Medulla oblongata (tissue), 1 donor: ENCODE measurements around the gene FSTL4.

Experiments
- DNase-seq: peaks from one replicate; pipeline ENCODE4 v3.0.0-alpha.2; 2015; ENCODE audit errors: extremely low spot score

Gene FSTL4

GRCh38 chr5:133387621-133388020 lies 224.7 kb downstream of the FSTL4 start:
- DNase-seq = no peak

GRCh38 chr5:133387091-133387490 lies 225.2 kb downstream of the FSTL4 start:
- no peak for DNase-seq

GRCh38 chr5:133386662-133387061 lies 225.7 kb downstream of the FSTL4 start:
- no peak for DNase-seq

GRCh38 chr5:133385346-133385745 lies 227.0 kb downstream of the FSTL4 start:
- DNase-seq = no peak

GRCh38 chr5:133384903-133385302 lies 227.4 kb downstream of the FSTL4 start:
- no peak for DNase-seq

GRCh38 chr5:133384120-133384855 lies 228.1 kb downstream of the FSTL4 start:
- DNase-seq = no peak

- no peak for DNase-seq
Measured at GRCh38 chr5:133383580-133383939, 228.8 kb downstream of the FSTL4 start.

- DNase-seq = no peak
Measured at GRCh38 chr5:133382661-133383579, 229.4 kb downstream of the FSTL4 start.

GRCh38 chr5:133381571-133382365 lies 230.6 kb downstream of the FSTL4 start:
- no peak for DNase-seq

GRCh38 chr5:133381041-133381440 lies 231.3 kb downstream of the FSTL4 start:
- no peak for DNase-seq

- no peak for DNase-seq
Measured at GRCh38 chr5:133377736-133378135, 234.6 kb downstream of the FSTL4 start.

GRCh38 chr5:133376986-133377385 lies 235.4 kb downstream of the FSTL4 start:
- no peak for DNase-seq

- DNase-seq = no peak
Measured at GRCh38 chr5:133373121-133373870, 239.0 kb downstream of the FSTL4 start.

GRCh38 chr5:133372293-133372937 lies 239.9 kb downstream of the FSTL4 start:
- DNase-seq = peak; percentile 6

GRCh38 chr5:133371371-133372155 lies 240.8 kb downstream of the FSTL4 start:
- no peak for DNase-seq

GRCh38 chr5:133370904-133371303 lies 241.4 kb downstream of the FSTL4 start:
- DNase-seq = no peak

GRCh38 chr5:133370036-133370831 lies 242.1 kb downstream of the FSTL4 start:
- no peak for DNase-seq

GRCh38 chr5:133368916-133369783 lies 243.2 kb downstream of the FSTL4 start:
- no peak for DNase-seq
